GM12874 (cell line): ENCODE results near the gene XRCC4.

Experiments used
- CTCF ChIP-seq: IDR thresholded peaks from 2 replicates; pipeline ENCODE4 v1.5.1; 2011; ENCODE audit warnings: low read depth, mild to moderate bottlenecking, control low read depth, low read length, moderate library complexity; ENCODE audit not compliant: insufficient read depth

XRCC4 gene

GRCh38 chr5:83363886-83364275 is 286.5 kb downstream of the XRCC4 start:
- TF ChIP-seq CTCF: no peak

- no peak for TF ChIP-seq CTCF
These were observed 287.3 kb downstream of the XRCC4 start for GRCh38 chr5:83364312-83365299.

- no peak for TF ChIP-seq CTCF
These were observed 291.0 kb downstream of the XRCC4 start for GRCh38 chr5:83368319-83368718.

GRCh38 chr5:83368835-83369234 is 291.5 kb downstream of the XRCC4 start:
- TF ChIP-seq CTCF: no peak

- TF ChIP-seq CTCF: no peak
These were observed 293.6 kb downstream of the XRCC4 start for GRCh38 chr5:83370957-83371356.

- no peak for TF ChIP-seq CTCF
These were observed 294.4 kb downstream of the XRCC4 start for GRCh38 chr5:83371726-83372125.

GRCh38 chr5:83374547-83374946 is 297.2 kb downstream of the XRCC4 start:
- no peak for TF ChIP-seq CTCF
